LNCAP (cell line): ENCODE data around the gene POFUT2.

Experiments
- CTCF ChIP-seq: fragments of 450-650 bp; IDR thresholded peaks from 2 replicates; pipeline ENCODE4 v1.5.1; 2017; ENCODE audit warnings: mild to moderate bottlenecking

POFUT2 gene

GRCh38 chr21:45323487-45324311, 36.0 kb upstream of the POFUT2 start:
- TF ChIP-seq CTCF, result no peak

DNA sequence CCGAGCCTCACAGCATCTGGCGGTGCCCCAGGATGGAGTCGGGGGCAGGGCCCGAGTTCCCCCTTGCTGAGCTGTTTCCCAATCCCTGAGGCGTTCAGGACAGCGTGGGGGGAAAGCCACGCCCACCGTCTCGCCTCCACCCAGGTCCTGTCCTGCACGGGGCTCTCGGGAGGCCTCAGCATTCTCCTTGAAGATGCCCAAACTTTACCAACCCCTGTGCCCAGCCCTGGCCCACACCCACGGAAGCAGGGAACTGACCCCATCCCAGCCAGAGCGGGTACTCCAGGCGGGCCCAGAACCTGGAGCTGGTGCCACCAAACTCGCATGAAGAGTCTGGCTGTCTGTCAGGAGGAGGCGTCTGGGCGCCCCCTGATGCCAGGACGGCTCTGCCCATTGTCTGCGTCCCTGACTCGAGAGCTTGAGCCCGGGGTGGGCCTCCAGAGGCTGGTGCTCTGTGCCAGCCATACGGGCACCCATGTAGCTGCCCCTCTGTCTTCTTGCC, 35.3 kb upstream of the POFUT2 start:
- TF ChIP-seq CTCF, result no peak

- TF ChIP-seq CTCF, result no peak
Observed at GRCh38 chr21:45322231-45322959, 34.7 kb upstream of the POFUT2 start.

GRCh38 chr21:45320261-45321025, 32.7 kb upstream of the POFUT2 start:
- no peak for TF ChIP-seq CTCF

DNA sequence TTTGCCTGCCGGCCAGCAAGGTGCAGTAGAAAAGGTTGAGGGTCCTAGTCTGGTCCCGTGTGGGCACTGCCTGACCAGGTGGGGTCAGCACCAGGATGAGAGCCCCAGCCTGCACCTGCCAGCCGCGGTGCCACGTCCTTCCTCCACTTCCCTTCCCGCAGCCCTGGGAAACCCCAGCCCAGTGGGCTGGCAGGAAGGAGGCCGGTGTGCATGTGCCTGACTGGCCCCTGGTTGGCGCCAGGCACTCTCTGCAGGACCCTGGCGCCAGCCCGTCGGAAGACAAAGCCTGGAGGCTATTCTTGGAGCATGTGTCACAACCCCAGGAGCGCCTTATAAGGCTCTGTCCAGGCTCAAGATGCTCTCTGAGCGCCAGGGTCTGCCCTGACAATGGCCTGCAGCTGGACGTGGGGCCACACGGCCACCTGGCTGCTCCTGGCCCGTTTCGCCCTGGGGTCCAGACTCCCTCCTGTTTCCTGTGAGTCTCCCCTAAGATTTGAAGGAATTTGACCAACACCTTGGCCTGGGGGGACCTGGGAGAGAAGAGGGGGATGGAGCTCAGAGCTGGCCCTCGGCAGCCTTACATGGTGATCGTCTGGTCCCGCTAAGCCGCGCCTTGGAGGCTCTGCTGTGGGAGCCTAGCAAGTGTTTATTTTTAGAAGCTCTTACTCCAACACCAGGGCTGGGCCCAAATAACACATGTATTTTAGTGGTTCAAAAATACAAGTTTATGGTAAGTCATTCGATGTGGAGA, 31.9 kb upstream of the POFUT2 start:
- TF ChIP-seq CTCF, result no peak

DNA sequence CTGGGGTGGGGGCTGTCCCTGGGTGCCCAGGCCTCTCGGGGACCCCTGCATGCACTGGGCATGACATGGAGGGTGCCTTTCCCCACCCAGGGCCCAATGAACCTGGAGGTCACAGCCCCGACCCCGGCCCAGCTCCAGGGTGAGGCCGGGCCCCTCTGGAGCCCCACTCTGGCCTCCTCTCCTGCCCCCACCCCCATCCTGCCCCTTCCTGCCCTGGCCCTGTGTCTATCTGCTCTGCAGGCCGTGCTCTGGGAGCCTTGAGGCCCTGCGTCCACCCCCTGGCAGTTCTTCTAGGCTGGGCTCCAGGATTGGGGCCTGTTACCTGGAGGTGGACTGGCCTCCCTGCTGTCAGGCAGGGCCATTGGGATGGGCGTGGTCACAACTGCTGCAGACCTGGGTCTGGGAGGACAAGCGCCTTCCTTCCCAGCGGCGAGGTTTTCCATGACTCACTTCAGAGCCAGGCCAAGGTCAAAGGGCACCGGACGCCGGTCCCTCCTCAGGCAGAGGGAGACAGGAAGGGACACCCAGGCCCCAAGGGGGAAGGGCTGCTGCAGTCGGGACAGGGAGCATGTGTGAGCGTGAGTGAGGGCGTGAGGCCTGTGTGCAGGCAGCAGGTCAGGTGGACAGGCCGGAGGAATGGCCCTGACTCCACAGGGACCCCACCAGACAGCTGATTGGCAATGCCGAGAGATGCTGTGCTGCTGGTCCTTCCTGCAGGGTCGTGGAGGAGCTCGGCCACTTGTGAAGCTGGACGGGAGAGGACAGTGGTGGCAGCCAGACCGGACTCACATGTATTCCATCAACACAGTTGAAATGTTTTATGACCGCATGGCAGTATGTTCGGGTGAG, 31.1 kb upstream of the POFUT2 start:
- TF ChIP-seq CTCF, result no peak
